Uterus (tissue), 4 donors: ENCODE measurements around the gene TBXA2R. TPM values are rescaled to one million over a fixed set of nuclear protein-coding genes. Genes with fewer than 3 reads are reported as not detected.

Experiments
- DNase-seq, 2 donors: peaks; one replicate each; pipeline ENCODE4 v3.0.0-alpha.2; 2019 to 2020
- H3K27ac ChIP-seq, 2 donors: fragments of 200-600 bp; sonication (generic); 1 replicate in 1 of 2; 2 replicates in 1 of 2; pipeline ENCODE4 v1.5.1; 2016 to 2018
- H3K27me3 ChIP-seq, 2 donors: fragments of 200-600 bp; sonication (generic); one replicate each; pipeline ENCODE4 v1.5.1; 2018 to 2019; ENCODE audit warnings: control low read depth in 1 of 2
- H3K36me3 ChIP-seq, 2 donors: fragments of 200-600 bp; sonication (generic); one replicate each; pipeline ENCODE4 v1.5.1; 2019; ENCODE audit warnings: control low read depth in 1 of 2
- H3K4me1 ChIP-seq, 2 donors: fragments of 200-600 bp; sonication (generic); one replicate each; pipeline ENCODE4 v1.5.1; 2018 to 2019; ENCODE audit warnings: control low read depth in 1 of 2
- H3K4me3 ChIP-seq, 2 donors: fragments of 200-600 bp; sonication (generic); 1 replicate in 1 of 2; 2 replicates in 1 of 2; pipeline ENCODE4 v1.5.1; 2018 to 2019; ENCODE audit warnings: mild to moderate bottlenecking in 1 of 2
- H3K9me3 ChIP-seq, 2 donors: fragments of 200-600 bp; sonication (generic); one replicate each; pipeline ENCODE4 v1.5.1; 2019; ENCODE audit warnings: control low read depth in 1 of 2
- POLR2A ChIP-seq, 2 donors: fragments of 450-650 bp; IDR thresholded peaks; one replicate each; pipeline ENCODE4 v1.6.1; 2016; ENCODE audit warnings: antibody characterized with exemption in 2 of 2, mild to moderate bottlenecking in 1 of 2, moderate library complexity in 1 of 2
- intact Hi-C: fragments of 100-400 bp; cut with DNase I; formaldehyde crosslinking; loops from one replicate; pipeline ENCODE4 v1.15.1; 2023; ENCODE audit warnings: low total_unique reads
- total RNA-seq, 4 donors: library from RNA; depleted of rRNA in 3 of 4; stranded (reverse); fragments of >200 nt in 3 of 4; gene quantifications; one replicate each; pipeline versions ENCODE4 v1.1.0 to v1.2.4, GENCODE V29; 2014 to 2023
- TF ChIP-seq, protein P1 (sequence below), 4 experiments: fragments of 200-600 bp in 2 of 4; fragments of 450-650 bp in 2 of 4; sonication (generic) in 2 of 4; IDR thresholded peaks; one replicate each; pipeline ENCODE4 v1.5.1; 2016 to 2019; ENCODE audit warnings: antibody characterized with exemption in 4 of 4, mild to moderate bottlenecking in 2 of 4, moderate library complexity in 1 of 4
- donor health status: DM: yes; HTN: yes; CAD: no.

The TBXA2R gene
- total RNA-seq, 4 donors from 2014 or later = 2.6 to 7.3 TPM; not detected in 2

DNA sequence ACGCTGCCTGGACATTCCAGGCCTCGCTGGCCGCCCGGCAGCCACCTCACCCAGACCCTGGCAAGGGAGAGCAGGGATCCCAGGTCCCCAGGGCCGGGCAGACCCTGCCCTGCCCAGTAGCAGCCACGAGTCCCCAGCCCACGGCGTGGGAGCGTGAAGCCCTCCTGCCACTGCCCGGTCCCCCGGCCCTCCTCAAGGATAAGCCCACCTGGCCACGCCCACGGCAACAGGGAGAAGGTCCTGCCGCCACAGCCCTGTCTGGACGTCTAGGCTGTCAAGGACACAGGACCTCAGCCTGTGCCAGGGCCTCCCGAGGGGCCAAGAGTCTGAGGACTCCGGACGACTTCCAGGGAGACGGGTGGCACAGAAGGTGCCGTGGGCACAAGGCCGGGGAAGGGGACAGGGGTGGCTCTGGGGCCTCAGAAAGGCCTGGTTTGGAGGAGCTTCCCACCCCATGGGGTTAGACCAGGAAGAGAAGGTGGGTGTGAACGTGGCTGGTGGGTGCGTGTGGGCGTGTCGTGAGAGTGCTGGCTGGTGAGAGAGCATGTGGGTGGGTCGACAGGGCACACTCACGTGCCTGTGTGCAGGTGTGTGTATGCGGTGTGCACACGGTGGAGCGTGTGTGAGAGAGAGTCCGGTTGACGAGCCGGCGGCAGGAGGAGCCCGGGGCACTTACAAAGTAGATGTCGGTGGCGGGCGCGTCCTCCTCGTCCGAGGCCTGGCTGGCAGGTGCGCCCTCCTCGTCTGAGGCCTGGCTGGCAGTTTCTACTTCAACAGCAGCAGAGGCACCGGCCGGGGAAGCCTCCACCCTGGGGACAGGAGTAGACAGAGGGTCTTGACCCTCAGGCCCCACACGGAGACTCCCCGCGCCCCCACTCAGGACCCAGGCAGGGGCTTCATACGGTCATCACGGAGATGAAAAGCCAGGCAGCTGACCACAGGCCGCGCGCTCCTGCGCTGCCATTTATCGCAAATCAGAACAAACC, 31.8 kb upstream of the TBXA2R start:
- no peaks in the 10 kb centered on the region for H3K27me3 ChIP-seq
- H3K27ac ChIP-seq = no peak overlapping the region
- intact Hi-C loops = no loop called here
- TF ChIP-seq, protein P1, sequence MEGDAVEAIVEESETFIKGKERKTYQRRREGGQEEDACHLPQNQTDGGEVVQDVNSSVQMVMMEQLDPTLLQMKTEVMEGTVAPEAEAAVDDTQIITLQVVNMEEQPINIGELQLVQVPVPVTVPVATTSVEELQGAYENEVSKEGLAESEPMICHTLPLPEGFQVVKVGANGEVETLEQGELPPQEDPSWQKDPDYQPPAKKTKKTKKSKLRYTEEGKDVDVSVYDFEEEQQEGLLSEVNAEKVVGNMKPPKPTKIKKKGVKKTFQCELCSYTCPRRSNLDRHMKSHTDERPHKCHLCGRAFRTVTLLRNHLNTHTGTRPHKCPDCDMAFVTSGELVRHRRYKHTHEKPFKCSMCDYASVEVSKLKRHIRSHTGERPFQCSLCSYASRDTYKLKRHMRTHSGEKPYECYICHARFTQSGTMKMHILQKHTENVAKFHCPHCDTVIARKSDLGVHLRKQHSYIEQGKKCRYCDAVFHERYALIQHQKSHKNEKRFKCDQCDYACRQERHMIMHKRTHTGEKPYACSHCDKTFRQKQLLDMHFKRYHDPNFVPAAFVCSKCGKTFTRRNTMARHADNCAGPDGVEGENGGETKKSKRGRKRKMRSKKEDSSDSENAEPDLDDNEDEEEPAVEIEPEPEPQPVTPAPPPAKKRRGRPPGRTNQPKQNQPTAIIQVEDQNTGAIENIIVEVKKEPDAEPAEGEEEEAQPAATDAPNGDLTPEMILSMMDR (IDR thresholded peaks at IDR 0.05) = no peak
- TF ChIP-seq POLR2A (IDR thresholded peaks at IDR 0.05) = no peak
- no peak overlapping the region for H3K4me3 ChIP-seq
- no peaks in the 10 kb centered on the region for H3K4me1 ChIP-seq
- no peak for DNase-seq
- H3K9me3 ChIP-seq = no peaks in the 10 kb centered on the region
- no peaks in the 10 kb centered on the region for H3K36me3 ChIP-seq

DNA sequence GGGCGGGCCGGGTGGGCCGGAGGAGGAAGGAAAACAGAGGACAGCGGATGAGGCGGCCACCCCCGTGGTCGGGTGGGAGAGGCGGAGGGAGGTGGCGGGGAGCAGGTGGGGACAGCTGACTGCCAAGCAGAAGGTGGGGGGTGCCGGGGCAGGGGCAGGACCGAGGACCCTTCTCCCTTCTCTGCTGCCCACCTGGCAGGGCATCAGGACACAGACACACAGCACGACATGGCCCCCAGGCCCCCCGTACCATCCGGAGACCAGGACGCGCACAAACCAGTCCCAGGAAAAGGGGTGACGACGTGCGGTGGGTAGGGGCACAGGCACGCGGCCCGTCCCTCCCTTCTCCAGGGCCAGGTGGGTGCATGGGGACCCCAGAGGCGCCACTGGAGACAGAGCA, 30.9 kb upstream of the TBXA2R start:
- Histone ChIP-seq H3K36me3 (no peaks in the 10 kb centered on the region), H3K9me3 (no peaks in the 10 kb centered on the region), H3K27ac (no peak overlapping the region), H3K4me1 (no peaks in the 10 kb centered on the region), H3K4me3 (no peak overlapping the region), H3K27me3 (no peaks in the 10 kb centered on the region)
- intact Hi-C loops = no loop called here
- DNase-seq = no peak
- no peak for TF ChIP-seq POLR2A (IDR thresholded peaks at IDR 0.05)
- TF ChIP-seq, protein P1 (IDR thresholded peaks at IDR 0.05) = no peak

DNA sequence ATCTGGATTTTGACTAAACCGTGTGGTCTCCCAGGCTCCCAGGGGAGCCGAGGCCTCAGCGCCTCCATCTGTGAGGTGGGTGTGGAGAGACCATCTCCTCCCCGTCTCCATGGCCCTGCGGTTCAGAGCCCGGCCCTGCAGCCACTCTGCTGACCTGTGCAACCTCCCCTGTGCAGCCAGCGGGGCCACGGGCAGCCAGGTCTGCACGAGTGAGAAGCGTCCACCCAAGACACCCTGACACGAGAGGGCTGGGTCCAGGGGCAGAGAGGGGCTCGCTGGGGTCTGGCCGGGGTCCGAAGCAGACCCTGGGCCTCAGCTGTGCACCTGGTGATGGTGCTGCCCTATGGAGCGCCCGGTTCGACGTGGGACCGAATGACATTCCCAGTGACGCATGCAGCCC, 30.3 kb upstream of the TBXA2R start:
- no peaks in the 10 kb centered on the region for H3K4me1 ChIP-seq
- TF ChIP-seq POLR2A (IDR thresholded peaks at IDR 0.05) = no peak
- TF ChIP-seq, protein P1 (IDR thresholded peaks at IDR 0.05) = no peak
- intact Hi-C loops = no loop called here
- H3K9me3 ChIP-seq = no peaks in the 10 kb centered on the region
- no peak for DNase-seq
- H3K27me3 ChIP-seq = no peaks in the 10 kb centered on the region
- H3K27ac ChIP-seq = no peak overlapping the region
- H3K36me3 ChIP-seq = no peaks in the 10 kb centered on the region
- H3K4me3 ChIP-seq = no peak overlapping the region

DNA sequence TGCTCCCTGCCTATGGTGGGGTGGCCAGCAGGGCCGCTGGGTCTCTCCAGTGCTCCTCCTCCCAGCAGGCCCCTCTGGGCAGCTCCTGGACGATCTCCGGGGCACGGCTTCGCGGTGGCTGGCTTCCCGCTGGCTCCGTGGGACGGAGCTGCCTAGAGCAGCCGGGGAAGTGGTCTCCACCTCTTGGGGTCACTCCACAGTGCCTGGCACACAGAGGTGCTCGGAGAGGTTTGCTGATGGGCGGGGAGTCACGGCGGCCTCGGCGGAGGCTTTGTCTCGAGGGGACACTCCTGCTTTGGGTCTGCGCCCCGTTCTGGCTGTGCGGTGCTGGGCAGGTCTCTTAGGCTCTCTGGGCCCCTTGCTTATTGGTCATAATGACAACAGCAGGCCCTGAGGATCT, 29.8 kb upstream of the TBXA2R start:
- intact Hi-C loops = no loop called here
- no peaks in the 10 kb centered on the region for H3K4me1 ChIP-seq
- H3K4me3 ChIP-seq = no peak overlapping the region
- TF ChIP-seq, protein P1 (IDR thresholded peaks at IDR 0.05) = no peak
- no peak for TF ChIP-seq POLR2A (IDR thresholded peaks at IDR 0.05)
- no peaks in the 10 kb centered on the region for H3K9me3 ChIP-seq
- no peaks in the 10 kb centered on the region for H3K36me3 ChIP-seq
- H3K27ac ChIP-seq = no peak overlapping the region
- H3K27me3 ChIP-seq = no peaks in the 10 kb centered on the region
- DNase-seq = no peak

- Histone ChIP-seq H3K27me3 (no peaks in the 10 kb centered on the region), H3K27ac (no peak overlapping the region), H3K9me3 (no peaks in the 10 kb centered on the region), H3K36me3 (no peaks in the 10 kb centered on the region), H3K4me3 (no peak overlapping the region), H3K4me1 (no peaks in the 10 kb centered on the region)
- intact Hi-C loops = no loop called here
- DNase-seq = no peak
- no peak for TF ChIP-seq POLR2A (IDR thresholded peaks at IDR 0.05)
- TF ChIP-seq, protein P1 (IDR thresholded peaks at IDR 0.05) = no peak
Measured at GRCh38 chr19:3634496-3635045, 27.9 kb upstream of the TBXA2R start.
